ENCODE results near the gene CNOT6L.

- no peak for TF ChIP-seq EZH2phosphoT487 (IDR thresholded peaks at IDR 0.05; ENCODE audit: borderline replicate concordance, low read length)
- TF ChIP-seq CTCF (IDR thresholded peaks at IDR 0.05; ENCODE audit: low read depth, low read length, poor library complexity, severe bottlenecking): no peak
These were observed 47.6 kb downstream of the CNOT6L start for GRCh38 chr4:77771566-77771965.

Data from DOHH2 (cell line).